PC-9 (cell line): Measurements from ENCODE around the gene GZMM. TPM values are rescaled to one million over a fixed set of nuclear protein-coding genes. Genes with fewer than 3 reads are reported as not detected.

Experiments
- BruUV-seq: library from RNA; stranded (reverse); fragments of 400-500 nt; replicated peaks from 2 replicates; lab custom pipeline; 2021; lab: Mats Ljungman, UMichigan
- CTCF ChIA-PET: fragments of 300-600 bp; sonication (Branson Sonifier 250); formaldehyde crosslinking; loops from one replicate; lab custom pipeline; 2022; ENCODE audit warnings: antibody characterized with exemption; lab: Charles Lee
- POLR2A ChIA-PET: fragments of 300-600 bp; sonication (Branson Sonifier 250); formaldehyde crosslinking; loops from one replicate; lab custom pipeline; 2022; ENCODE audit warnings: antibody characterized with exemption; ENCODE audit not compliant: unreplicated experiment; lab: Charles Lee
- DNase-seq, 2 experiments: peaks; one replicate each; pipeline versions ENCODE4 v3.0.0 to v3.0.0-alpha.2; 2015 to 2022; ENCODE audit warnings: mixed read lengths in 1 of 2
- H2AFZ ChIP-seq: fragments of 200-600 bp; sonication (generic); 2 replicates; pipeline ENCODE4 v1.8.1; 2017; ENCODE audit warnings: antibody characterized with exemption
- H3F3A ChIP-seq: fragments of 200-600 bp; sonication (generic); 2 replicates; pipeline ENCODE4 v1.8.1; 2017; ENCODE audit warnings: antibody characterized with exemption, mild to moderate bottlenecking, low read depth; ENCODE audit not compliant: insufficient read depth
- H3K27ac ChIP-seq: fragments of 200-600 bp; sonication (generic); 2 replicates; pipeline ENCODE4 v1.6.1; 2016; ENCODE audit warnings: mixed run types
- H3K27me3 ChIP-seq: fragments of 200-600 bp; sonication (generic); 2 replicates; pipeline ENCODE4 v1.6.1; 2016; ENCODE audit warnings: low read depth, mixed run types; ENCODE audit not compliant: insufficient read depth
- H3K36me3 ChIP-seq: fragments of 200-600 bp; sonication (generic); 2 replicates; pipeline ENCODE4 v1.6.1; 2016; ENCODE audit warnings: low read depth, mixed run types
- H3K4me1 ChIP-seq: fragments of 200-600 bp; sonication (generic); replicated peaks from 2 replicates; pipeline ENCODE4 v1.6.1; 2016; ENCODE audit warnings: mixed run types; ENCODE audit not compliant: insufficient read depth
- H3K4me2 ChIP-seq: fragments of 200-600 bp; sonication (generic); 2 replicates; pipeline ENCODE4 v1.6.1; 2017; ENCODE audit warnings: mixed run types
- H3K4me3 ChIP-seq: fragments of 200-600 bp; sonication (generic); 2 replicates; pipeline ENCODE4 v1.6.1; 2016; ENCODE audit warnings: mixed run types
- H3K79me2 ChIP-seq: fragments of 200-600 bp; sonication (generic); 2 replicates; pipeline ENCODE4 v1.6.1; 2017; ENCODE audit warnings: low read depth, mixed run types
- H3K9me2 ChIP-seq: fragments of 200-600 bp; sonication (generic); 2 replicates; pipeline ENCODE4 v1.8.1; 2017; ENCODE audit warnings: mild to moderate bottlenecking; ENCODE audit not compliant: insufficient read depth
- H3K9me3 ChIP-seq: fragments of 200-600 bp; sonication (generic); 2 replicates; pipeline ENCODE4 v1.8.1; 2016; ENCODE audit warnings: low read depth; ENCODE audit not compliant: insufficient read depth
- H4K20me1 ChIP-seq: fragments of 200-600 bp; sonication (generic); 2 replicates; pipeline ENCODE4 v1.8.1; 2017; ENCODE audit not compliant: insufficient read depth
- EZH2 ChIP-seq: fragments of 200-600 bp; sonication (generic); IDR thresholded peaks from 2 replicates; pipeline ENCODE4 v1.8.0; 2017; ENCODE audit warnings: antibody characterized with exemption, low read depth
- intact Hi-C: fragments of 100-400 bp; cut with micrococcal nuclease; formaldehyde crosslinking; loops from one replicate; pipeline ENCODE4 v1.10.0; 2022; ENCODE audit not compliant: unreplicated experiment
- total RNA-seq: library from RNA; stranded (reverse); gene quantifications from 2 replicates; pipeline ENCODE4 v1.2.3, GENCODE V29; 2021
- TF ChIP-seq, protein P1 (sequence below): fragments of 200-600 bp; sonication (generic); conservative IDR thresholded peaks from 2 replicates; pipeline ENCODE4 v1.6.1; 2017; ENCODE audit warnings: mixed run types, antibody characterized with exemption, mild to moderate bottlenecking, moderate library complexity

GZMM gene
- total RNA-seq, 1 experiment from 2014 or later: 0.39 TPM

DNA sequence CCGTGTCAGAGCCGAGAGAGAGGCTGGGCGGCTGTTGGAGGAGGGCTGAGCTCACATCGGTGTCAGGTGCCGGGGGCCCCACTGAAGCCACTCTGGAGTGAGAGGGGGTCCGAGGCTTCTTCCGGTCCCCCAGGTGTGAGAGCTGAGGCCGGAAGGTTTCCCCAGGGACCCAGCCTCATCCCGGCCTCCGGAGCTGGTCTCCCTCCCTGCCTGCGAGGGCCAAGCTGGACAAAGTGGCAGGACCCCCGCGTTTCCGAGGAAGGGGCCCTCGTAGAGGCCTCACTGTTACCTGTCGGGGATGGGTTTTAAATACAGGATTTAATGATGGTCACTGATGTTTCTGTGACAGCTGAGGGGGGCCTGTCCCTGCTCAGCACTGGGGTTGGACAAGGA is 52.4 kb downstream of the GZMM start:
- H4K20me1 ChIP-seq: peaks cover 6% of the 10 kb centered on the region; the same call in 1 of the 2 replicates
- no peaks in the 10 kb centered on the region for H3F3A ChIP-seq
- H3K4me1 ChIP-seq: no peaks in the 10 kb centered on the region
- no peak for DNase-seq
- no peak overlapping the region for H3K27ac ChIP-seq
- H3K4me3 ChIP-seq: no peak overlapping the region
- TF ChIP-seq EZH2: no peak
- TF ChIP-seq, protein P1, sequence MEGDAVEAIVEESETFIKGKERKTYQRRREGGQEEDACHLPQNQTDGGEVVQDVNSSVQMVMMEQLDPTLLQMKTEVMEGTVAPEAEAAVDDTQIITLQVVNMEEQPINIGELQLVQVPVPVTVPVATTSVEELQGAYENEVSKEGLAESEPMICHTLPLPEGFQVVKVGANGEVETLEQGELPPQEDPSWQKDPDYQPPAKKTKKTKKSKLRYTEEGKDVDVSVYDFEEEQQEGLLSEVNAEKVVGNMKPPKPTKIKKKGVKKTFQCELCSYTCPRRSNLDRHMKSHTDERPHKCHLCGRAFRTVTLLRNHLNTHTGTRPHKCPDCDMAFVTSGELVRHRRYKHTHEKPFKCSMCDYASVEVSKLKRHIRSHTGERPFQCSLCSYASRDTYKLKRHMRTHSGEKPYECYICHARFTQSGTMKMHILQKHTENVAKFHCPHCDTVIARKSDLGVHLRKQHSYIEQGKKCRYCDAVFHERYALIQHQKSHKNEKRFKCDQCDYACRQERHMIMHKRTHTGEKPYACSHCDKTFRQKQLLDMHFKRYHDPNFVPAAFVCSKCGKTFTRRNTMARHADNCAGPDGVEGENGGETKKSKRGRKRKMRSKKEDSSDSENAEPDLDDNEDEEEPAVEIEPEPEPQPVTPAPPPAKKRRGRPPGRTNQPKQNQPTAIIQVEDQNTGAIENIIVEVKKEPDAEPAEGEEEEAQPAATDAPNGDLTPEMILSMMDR: no peak
- H3K4me2 ChIP-seq: no peak overlapping the region
- POLR2A ChIA-PET: no interaction called here
- H3K36me3 ChIP-seq: no peaks in the 10 kb centered on the region
- intact Hi-C loops: no loop called here
- H3K9me3 ChIP-seq: no peaks in the 10 kb centered on the region
- CTCF ChIA-PET: no interaction called here
- H3K9me2 ChIP-seq: no peaks in the 10 kb centered on the region
- BruUV-seq: no TSS peak
- no peaks in the 10 kb centered on the region for H3K79me2 ChIP-seq
- peaks cover 22% of the 10 kb centered on the region for H3K27me3 ChIP-seq
- no peak overlapping the region for H2AFZ ChIP-seq

GRCh38 chr19:597406-598315 is 53.8 kb downstream of the GZMM start:
- Histone ChIP-seq H3K4me2 (no peak overlapping the region), H3K4me3 (no peak overlapping the region), H3K27me3 (peaks cover 22% of the 10 kb centered on the region), H3K4me1 (no peaks in the 10 kb centered on the region), H4K20me1 (no peaks in the 10 kb centered on the region), H2AFZ (no peak overlapping the region), H3K36me3 (no peaks in the 10 kb centered on the region), H3F3A (no peaks in the 10 kb centered on the region), H3K9me3 (no peaks in the 10 kb centered on the region), H3K27ac (no peak overlapping the region), H3K79me2 (no peaks in the 10 kb centered on the region), H3K9me2 (no peaks in the 10 kb centered on the region)
- TF ChIP-seq EZH2: no peak
- TF ChIP-seq, protein P1: no peak
- CTCF ChIA-PET: interaction anchor here (0.6 kb wide), 1 partner anchor 10 kb away, joined by 4 read pairs; no protein-coding TSS in a partner anchor
- intact Hi-C loops: no loop called here
- no peak for DNase-seq
- BruUV-seq: no TSS peak
- POLR2A ChIA-PET: no interaction called here

Other genes with a start within 250 kb of the GZMM start
- gene MIER2, start 199.3 kb upstream of the GZMM start, total RNA-seq: 23.3 and 25.2 TPM in 2 replicates
- 1.2 and 2.1 TPM in 2 replicates for gene C2CD4C, start 134.9 kb upstream of the GZMM start, total RNA-seq
- gene SHC2, start 83.0 kb upstream of the GZMM start, total RNA-seq: 0.70 and 0.73 TPM in 2 replicates
- gene MADCAM1, start 47.6 kb upstream of the GZMM start, total RNA-seq: 1.1 and 1.7 TPM in 2 replicates
- 13.8 and 25.7 TPM in 2 replicates for gene TPGS1, start 36.6 kb upstream of the GZMM start, total RNA-seq
- gene CDC34, start 12.3 kb upstream of the GZMM start, total RNA-seq: 93.3 and 98.2 TPM in 2 replicates
- 772 and 823 TPM in 2 replicates for gene BSG, start 28.5 kb downstream of the GZMM start, total RNA-seq
- gene HCN2, start 45.8 kb downstream of the GZMM start, total RNA-seq: 1.5 and 2.0 TPM in 2 replicates
- gene POLRMT, start 89.5 kb downstream of the GZMM start, total RNA-seq: 46.4 and 57.1 TPM in 2 replicates
- 0.35 TPM in 1 of 2 replicates, not detected in the other for gene FGF22, start 95.8 kb downstream of the GZMM start, total RNA-seq
- gene RNF126, start 119.2 kb downstream of the GZMM start, total RNA-seq: 54.4 and 63.7 TPM in 2 replicates
- 40.9 and 85.1 TPM in 2 replicates for gene FSTL3, start 132.3 kb downstream of the GZMM start, total RNA-seq
- gene PRSS57, start 151.4 kb downstream of the GZMM start, total RNA-seq: not detected in 2 replicates
- gene PALM, start 164.9 kb downstream of the GZMM start, total RNA-seq: 1.8 and 6.1 TPM in 2 replicates
- gene MISP, start 207.1 kb downstream of the GZMM start, total RNA-seq: 91.6 and 101 TPM in 2 replicates